GM19395 (cell line): Measurements from ENCODE around the gene GBP2.

ENCODE experiments used
- ATAC-seq: cut with Tn5 transposase; IDR thresholded peaks from one replicate; pipeline ENCODE4 v1.9.1; 2021; ENCODE audit warnings: mild to moderate bottlenecking, moderate library complexity; ENCODE audit not compliant: unreplicated experiment

GBP2 gene, protein sequence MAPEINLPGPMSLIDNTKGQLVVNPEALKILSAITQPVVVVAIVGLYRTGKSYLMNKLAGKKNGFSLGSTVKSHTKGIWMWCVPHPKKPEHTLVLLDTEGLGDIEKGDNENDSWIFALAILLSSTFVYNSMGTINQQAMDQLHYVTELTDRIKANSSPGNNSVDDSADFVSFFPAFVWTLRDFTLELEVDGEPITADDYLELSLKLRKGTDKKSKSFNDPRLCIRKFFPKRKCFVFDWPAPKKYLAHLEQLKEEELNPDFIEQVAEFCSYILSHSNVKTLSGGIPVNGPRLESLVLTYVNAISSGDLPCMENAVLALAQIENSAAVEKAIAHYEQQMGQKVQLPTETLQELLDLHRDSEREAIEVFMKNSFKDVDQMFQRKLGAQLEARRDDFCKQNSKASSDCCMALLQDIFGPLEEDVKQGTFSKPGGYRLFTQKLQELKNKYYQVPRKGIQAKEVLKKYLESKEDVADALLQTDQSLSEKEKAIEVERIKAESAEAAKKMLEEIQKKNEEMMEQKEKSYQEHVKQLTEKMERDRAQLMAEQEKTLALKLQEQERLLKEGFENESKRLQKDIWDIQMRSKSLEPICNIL

GRCh38 chr1:89125913-89126580 is at the start of gene GBP2:
Gene GBP2 (minus strand): TSS chr1:89126114. CDS start chr1:89121966, 4,148 bp downstream.
- peak; percentile 80 for ATAC-seq

DNA sequence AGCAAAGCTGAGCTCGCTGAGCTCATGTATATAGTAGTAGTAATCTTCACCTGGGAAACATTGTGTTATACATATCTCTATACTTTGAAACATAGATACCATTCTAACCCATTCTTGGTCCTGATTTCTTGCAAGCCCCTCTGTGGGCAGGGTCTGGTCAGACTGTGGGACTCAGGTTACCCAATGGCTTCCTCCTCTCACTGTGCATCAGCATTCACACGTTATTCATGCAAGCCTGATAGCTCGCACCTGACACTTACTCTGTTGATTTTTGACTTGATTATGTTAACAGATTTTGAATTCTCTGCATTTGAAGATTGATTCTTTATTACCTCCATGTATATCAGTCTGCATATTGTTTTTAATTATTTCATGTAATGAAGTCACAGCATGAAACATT is 48.6 kb upstream of the GBP2 start:
- ATAC-seq = no peak

- no peak for ATAC-seq
Observed at GRCh38 chr1:89172468-89173143, 46.7 kb upstream of the GBP2 start.

DNA sequence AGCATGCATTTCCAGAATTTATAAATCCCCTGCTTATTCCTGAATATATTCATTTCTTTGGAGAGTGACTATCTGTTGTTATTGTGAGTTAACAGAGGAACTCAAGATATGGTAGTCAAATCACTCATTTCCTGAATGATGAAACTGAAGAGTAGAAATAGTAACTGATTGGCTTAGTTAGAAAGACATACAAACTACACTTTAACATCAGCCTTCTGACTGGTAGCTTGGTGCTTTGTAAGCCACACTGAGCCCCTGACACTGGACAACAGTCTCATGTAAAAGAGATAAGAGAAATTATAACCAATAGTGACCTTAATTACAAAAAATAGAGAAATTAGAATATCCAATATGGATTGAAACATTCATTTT is 45.1 kb upstream of the GBP2 start:
- ATAC-seq = no peak

- no peak for ATAC-seq
Observed at GRCh38 chr1:89170170-89171066, 44.5 kb upstream of the GBP2 start.

DNA sequence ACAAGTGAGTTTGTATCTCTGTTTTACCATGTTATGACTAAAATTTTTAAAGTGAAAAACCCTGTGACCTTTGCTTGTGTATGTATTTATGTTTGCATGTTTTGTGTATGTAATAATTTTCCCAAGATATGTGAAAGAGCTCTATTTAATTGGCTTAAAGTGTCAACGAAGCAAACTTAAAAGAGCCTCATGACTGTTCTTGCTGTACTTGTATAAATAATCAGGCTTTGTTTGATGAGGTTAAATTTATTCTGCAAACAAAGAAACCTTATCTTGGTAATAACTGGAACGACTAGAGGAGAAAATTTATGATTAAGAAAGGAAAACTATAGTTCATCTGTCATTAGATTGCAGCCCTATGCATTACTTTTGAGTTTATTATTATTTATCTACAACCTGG is 43.3 kb upstream of the GBP2 start:
- ATAC-seq = no peak

- ATAC-seq = no peak
Observed at GRCh38 chr1:89167590-89168230, 41.8 kb upstream of the GBP2 start.

DNA sequence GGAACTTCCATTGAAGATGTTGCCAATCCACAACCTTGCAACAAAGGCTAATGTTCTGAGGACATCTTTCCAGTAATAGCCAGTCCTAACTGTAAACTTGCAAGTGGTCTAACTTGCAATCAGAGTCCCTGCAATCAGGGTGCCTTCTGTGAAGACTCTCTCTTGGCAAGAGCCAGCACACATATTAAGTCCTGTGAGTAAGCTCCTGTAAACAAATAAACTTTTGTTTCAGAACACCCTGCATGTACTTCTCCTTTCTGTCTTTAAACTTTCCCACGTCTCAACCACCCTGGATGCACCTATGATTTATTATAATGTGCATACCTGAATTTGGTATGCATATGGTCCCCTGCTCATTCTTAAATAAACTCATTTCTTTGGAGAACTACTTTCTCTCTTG is 40.8 kb upstream of the GBP2 start:
- ATAC-seq = no peak

- ATAC-seq = no peak
Observed at GRCh38 chr1:89165811-89166210, 39.9 kb upstream of the GBP2 start.

- no peak for ATAC-seq
Observed at GRCh38 chr1:89151047-89151446, 25.1 kb upstream of the GBP2 start.

DNA sequence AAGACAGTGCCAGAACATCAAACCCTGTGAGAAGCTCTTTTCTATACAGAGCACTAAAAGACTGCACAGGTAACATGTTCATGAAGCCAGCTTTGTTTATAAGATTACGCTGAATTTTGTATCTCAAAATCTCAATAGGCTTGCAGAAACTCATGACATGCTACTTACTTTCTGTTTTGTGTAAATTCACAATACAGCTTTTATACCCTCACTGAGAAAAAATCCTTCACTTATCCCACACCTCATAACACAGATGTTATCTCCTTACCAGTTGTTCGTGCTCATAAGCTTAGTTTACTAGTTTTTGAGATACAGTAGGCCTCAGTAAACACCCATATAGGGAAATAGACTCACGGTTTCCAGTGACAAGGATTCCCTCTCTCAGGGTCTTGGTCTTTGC is 24.1 kb upstream of the GBP2 start:
- no peak for ATAC-seq

DNA sequence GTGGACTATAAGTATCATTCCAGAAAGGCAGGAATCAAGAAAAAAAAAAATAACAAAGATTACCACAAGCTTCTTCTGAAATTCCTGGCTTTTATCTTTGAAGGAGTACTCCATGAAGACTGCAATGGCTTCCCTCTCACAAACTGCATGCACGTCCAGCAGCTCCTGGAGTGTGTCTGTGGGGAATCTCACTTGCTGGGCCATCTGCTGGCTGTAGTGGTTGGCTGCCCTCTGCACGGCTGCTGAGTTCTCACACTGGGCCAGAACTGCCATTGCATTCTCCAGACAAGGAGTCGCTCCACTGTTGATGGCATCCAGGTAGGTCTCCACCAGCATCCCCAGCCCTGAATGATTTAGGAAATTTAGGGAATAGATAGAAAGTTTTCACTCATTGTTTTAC is 23.3 kb upstream of the GBP2 start:
- ATAC-seq = no peak

DNA sequence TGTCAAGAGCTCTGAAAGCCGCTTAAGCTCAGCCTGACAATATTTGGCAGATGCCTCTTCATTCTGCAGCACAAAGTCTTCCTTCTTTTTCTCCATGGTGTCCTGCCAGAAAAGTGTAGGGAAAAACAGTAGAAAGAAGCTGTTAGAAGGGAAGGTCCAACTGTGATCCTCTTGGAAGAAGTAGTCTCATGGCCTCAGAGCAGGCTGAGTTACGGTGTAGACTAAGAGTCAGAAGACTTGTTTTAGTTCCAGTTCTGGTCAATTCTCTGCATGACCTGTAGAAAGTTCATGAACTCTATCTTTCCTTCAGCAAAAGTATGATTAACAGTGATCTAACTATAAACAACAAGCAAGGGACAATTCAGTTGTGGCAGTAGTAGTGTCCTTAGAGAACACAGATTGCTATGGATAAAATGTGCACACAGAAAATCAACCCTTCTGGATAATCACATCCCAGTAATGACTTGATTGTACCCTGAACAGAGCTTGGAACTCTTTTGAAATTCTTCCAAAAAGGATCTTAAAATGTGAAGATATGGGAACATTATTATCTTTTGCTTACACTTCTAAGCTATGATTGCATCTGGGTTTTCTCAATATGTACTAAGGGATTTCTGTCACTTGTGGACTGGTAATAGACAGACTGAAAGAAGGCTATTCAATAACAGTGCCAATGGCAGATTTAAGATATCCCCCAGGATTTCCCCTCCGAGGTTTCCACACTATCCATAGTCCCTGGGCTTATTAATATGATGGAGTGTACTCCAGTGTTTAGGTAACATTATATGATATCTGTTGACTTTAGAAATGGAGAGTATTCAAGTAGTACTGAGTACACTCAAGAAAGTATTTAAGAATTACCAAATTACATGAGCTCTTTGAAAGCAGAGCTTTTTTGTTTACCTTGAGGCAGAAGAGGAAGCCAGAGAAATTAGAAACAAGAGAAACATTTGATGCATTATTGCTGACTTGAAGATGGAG is 22.1 kb upstream of the GBP2 start:
- no peak for ATAC-seq

- ATAC-seq = no peak
Observed at GRCh38 chr1:89146721-89147120, 20.8 kb upstream of the GBP2 start.

DNA sequence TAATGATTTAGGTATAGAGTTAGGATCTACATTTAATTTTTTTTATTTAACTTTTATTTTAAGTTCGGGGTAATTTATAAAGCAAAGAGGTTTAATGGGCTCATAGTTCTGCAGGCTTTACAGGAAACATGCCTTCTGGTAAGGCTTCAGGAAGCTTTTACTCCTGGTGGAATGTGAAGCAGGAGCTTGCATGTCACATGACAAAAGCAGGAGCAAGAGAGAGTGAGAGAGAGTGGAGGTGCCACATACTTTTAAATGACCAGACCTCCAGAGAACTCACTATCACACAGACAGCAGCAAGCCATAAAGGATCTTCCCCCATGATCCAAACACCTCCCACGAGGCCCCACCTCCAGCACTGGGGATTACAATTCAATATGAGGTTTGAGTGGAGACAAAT is 17.6 kb upstream of the GBP2 start:
- no peak for ATAC-seq

GRCh38 chr1:89142160-89142559 is 16.2 kb upstream of the GBP2 start:
- ATAC-seq = no peak

DNA sequence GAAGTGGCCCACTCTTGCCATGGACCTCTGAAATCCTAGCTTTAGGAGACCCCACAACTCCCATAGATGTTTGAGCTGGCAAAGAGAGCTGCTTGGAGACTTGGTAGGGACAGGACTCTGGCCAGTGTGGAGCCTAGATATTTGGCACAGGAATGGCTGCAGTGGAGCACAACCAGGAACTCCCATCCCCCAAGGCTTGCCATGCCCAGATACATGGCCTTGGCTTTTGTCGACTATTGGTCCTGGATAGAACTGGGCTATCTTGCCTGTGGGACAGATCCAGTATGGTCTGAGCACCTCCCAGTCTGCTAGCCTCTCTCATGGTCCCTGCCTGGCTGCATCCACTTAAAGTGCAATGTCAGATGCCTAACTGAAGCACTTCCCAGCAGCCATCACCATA is 7.8 kb upstream of the GBP2 start:
- no peak for ATAC-seq

- no peak for ATAC-seq
Observed at GRCh38 chr1:89130716-89131115, 4.8 kb upstream of the GBP2 start.

DNA sequence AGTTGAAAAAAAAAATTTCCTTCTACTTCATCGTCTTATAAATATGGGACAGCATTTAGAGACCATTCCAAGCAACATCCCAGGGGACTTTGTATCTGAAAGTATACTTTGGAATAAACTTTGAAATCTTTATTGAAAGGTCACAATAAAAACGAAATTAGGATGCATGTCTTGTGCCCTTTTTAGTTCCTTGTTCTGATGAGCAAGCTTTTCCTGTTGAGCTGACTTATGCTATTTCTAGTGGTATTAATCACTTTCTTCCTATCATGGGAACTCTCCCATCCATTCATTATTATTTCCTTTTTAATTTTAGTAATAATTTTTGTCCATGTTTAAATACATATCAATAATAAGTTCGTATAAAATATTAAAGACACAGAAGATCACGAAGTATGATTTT is 4.0 kb upstream of the GBP2 start:
- no peak for ATAC-seq
